ENCODE data around the gene COQ8B. TPM values are rescaled to one million over a fixed set of nuclear protein-coding genes. Genes with fewer than 3 reads are reported as not detected.

COQ8B gene
- total RNA-seq, 1 donor from 2014 or later, result 24.0 TPM

DNA sequence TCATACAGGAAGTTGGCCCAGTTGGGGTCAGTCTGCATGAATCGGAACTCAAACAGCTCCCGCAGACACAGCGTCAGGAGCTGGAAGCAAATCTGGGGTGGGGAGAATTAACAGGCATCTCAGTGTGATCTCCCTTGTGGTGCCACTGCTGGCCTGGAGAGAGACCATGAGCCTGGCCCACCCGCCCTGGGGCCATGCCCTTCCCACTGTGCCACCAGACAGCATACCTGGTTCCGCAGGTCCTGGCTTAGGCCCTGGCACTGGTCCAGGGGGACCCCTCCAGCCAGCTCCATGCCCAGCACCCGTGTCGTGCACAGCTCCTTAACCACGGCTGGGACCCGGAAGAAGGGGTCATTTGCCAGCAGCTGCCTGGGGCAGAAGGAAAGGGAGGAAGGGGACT, 16.6 kb downstream of the COQ8B start:
- TF ChIP-seq, protein P1, sequence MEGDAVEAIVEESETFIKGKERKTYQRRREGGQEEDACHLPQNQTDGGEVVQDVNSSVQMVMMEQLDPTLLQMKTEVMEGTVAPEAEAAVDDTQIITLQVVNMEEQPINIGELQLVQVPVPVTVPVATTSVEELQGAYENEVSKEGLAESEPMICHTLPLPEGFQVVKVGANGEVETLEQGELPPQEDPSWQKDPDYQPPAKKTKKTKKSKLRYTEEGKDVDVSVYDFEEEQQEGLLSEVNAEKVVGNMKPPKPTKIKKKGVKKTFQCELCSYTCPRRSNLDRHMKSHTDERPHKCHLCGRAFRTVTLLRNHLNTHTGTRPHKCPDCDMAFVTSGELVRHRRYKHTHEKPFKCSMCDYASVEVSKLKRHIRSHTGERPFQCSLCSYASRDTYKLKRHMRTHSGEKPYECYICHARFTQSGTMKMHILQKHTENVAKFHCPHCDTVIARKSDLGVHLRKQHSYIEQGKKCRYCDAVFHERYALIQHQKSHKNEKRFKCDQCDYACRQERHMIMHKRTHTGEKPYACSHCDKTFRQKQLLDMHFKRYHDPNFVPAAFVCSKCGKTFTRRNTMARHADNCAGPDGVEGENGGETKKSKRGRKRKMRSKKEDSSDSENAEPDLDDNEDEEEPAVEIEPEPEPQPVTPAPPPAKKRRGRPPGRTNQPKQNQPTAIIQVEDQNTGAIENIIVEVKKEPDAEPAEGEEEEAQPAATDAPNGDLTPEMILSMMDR (IDR thresholded peaks at IDR 0.05; ENCODE audit: borderline replicate concordance), result no peak
- no peaks in the 10 kb centered on the region for H3K9me3 ChIP-seq (replicated peaks)
- H3K27me3 ChIP-seq (ENCODE audit: low read depth), result no peaks in the 10 kb centered on the region

DNA sequence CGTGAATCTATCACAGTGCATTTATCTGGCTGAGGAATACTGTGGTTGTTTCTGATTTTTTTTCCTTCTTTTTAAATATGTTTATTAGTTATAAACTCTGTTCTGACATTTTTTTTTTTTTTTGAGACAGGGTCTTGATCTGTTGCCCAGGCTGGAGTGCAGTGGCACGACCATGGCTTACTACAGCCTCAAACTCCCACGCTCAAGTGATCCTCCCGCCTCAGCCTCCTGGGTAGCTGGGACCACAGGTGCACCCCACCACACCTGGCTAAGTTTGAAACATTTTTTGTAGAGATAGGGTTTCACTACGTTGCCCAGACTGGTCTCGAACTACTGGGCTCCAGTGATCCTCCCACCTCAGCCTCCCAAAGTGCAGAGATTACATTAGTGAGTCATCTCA, 19.7 kb downstream of the COQ8B start:
- no peak overlapping the region for H3K27ac ChIP-seq (replicated peaks)
- intact Hi-C loops (cut with micrococcal nuclease), result no loop called here
- no peak overlapping the region for H3K4me3 ChIP-seq
- no peaks in the 10 kb centered on the region for H3K9me3 ChIP-seq (replicated peaks)
- TF ChIP-seq, protein P1 (IDR thresholded peaks at IDR 0.05; ENCODE audit: borderline replicate concordance), result no peak
- DNase-seq, result no peak
- peaks cover 63% of the 10 kb centered on the region for H3K36me3 ChIP-seq
- no peaks in the 10 kb centered on the region for H3K27me3 ChIP-seq (ENCODE audit: low read depth)
- no peaks in the 10 kb centered on the region for H3K4me1 ChIP-seq

More for the DNA sequence above, 16.6 kb downstream of the COQ8B start:
- Histone ChIP-seq H3K4me1 (peaks cover 19% of the 10 kb centered on the region), H3K27ac (replicated peaks) (no peak overlapping the region), H3K4me3 (no peak overlapping the region), H3K36me3 (peaks cover 74% of the 10 kb centered on the region)
- intact Hi-C loops (cut with micrococcal nuclease), result no loop called here
- no peak for DNase-seq

DNA sequence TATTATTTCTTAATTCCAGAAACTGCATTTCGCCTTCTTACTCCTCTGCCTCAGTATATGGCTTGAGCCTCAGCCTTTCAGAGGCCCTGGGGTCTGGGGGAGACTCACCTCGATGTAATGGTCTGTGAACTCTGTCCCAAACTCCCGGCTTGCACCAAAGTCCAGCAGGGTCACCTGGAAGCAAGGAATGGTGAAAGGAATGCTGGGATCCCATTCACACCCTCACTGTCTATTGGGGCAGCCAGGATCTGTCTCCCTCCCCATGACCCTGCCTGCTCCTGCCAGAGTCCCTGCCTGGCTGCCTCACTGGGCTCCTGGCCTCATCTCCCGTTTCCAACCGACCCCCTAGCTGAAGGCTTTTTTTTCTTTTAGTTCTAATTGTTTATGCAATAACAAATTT, 20.8 kb downstream of the COQ8B start:
- TF ChIP-seq, protein P1 (IDR thresholded peaks at IDR 0.05; ENCODE audit: borderline replicate concordance), result no peak
- Histone ChIP-seq H3K9me3 (replicated peaks) (no peaks in the 10 kb centered on the region), H3K4me1 (peaks cover 9% of the 10 kb centered on the region), H3K4me3 (no peak overlapping the region), H3K27me3 (ENCODE audit: low read depth) (no peaks in the 10 kb centered on the region), H3K27ac (replicated peaks) (no peak overlapping the region), H3K36me3 (peaks cover 55% of the 10 kb centered on the region)
- intact Hi-C loops (cut with micrococcal nuclease), result no loop called here
- DNase-seq, result no peak

DNA sequence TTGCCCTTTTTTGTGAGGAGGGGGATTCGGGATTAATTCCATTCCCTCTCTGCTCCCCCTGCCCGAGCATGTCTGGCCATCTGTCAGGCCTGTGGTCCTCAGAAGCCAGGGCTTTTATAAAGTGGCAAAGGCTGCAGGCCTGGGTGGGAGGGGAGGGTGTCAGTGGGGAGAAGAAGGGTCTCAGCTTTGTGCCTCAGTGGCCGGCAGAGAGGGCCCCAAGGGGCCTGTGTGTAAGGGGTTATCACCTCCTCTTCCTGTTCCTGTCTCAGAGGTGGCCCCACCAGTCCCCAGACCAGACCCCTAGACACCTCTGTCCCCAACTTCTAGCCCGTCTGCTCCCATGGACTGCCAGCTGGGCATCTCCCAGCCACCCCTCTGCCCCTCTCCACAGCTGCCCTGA, 22.8 kb downstream of the COQ8B start:
- no peaks in the 10 kb centered on the region for H3K9me3 ChIP-seq (replicated peaks)
- intact Hi-C loops (cut with micrococcal nuclease), result no loop called here
- H3K27me3 ChIP-seq (ENCODE audit: low read depth), result no peaks in the 10 kb centered on the region
- TF ChIP-seq, protein P1 (IDR thresholded peaks at IDR 0.05; ENCODE audit: borderline replicate concordance), result no peak
- no peak overlapping the region for H3K27ac ChIP-seq (replicated peaks)
- H3K4me3 ChIP-seq, result no peak overlapping the region
- H3K4me1 ChIP-seq, result peaks cover 27% of the 10 kb centered on the region
- peaks cover 42% of the 10 kb centered on the region for H3K36me3 ChIP-seq
- DNase-seq, result no peak

DNA sequence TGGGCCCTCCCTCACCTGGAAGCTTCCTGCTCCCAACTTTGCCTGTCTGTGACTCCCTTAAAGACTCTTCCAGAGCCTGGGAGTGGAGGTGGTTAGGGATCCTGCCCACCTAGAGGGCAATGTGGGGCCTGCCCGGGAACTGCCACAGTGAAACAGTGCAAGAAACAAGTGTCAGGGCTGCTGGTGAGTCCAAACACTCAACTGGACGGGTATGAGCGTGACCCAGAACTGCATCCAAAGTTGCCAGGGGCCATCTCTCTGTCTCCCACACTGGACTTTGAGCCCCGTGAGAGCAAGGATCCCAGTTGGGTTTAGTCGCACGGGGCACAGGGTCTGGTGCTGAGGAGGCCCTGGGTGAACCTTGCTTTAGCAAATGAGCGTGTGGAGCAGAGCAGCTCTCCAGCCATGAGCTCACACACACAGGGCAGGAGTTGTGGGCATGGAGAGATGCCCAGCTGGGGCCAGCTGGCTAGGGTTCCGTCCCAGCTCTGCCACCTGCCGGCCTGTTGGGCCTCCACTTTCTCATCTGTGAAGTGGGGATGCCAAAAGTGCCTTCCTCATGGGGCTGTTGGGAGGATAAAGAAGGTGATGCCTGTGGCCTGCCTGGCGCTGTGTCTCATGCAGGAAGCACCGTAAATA, 23.4 kb downstream of the COQ8B start:
- no peaks in the 10 kb centered on the region for H3K27me3 ChIP-seq (ENCODE audit: low read depth)
- intact Hi-C loops (cut with micrococcal nuclease), result no loop called here
- H3K27ac ChIP-seq (replicated peaks), result no peak overlapping the region
- no peaks in the 10 kb centered on the region for H3K9me3 ChIP-seq (replicated peaks)
- peaks cover 33% of the 10 kb centered on the region for H3K4me1 ChIP-seq
- H3K36me3 ChIP-seq, result peaks cover 42% of the 10 kb centered on the region
- TF ChIP-seq, protein P1 (IDR thresholded peaks at IDR 0.05; ENCODE audit: borderline replicate concordance), result no peak
- DNase-seq, result no peak
- H3K4me3 ChIP-seq, result no peak overlapping the region
